Panc1 (cell line): ENCODE results near the gene ACACA. TPM values are rescaled to one million over a fixed set of nuclear protein-coding genes. Genes with fewer than 3 reads are reported as not detected.

Source experiments
- ATAC-seq: fragments of 200-7000 bp; cut with Tn5 transposase; 2 replicates; pipeline ENCODE4 v1.9.1; 2020; ENCODE audit warnings: mild to moderate bottlenecking, moderate library complexity
- BruUV-seq: library from RNA; stranded (reverse); fragments of 400-500 nt; replicated peaks from 2 replicates; lab custom pipeline; 2021; lab: Mats Ljungman, UMichigan
- CTCF ChIA-PET: fragments of 300-600 bp; sonication (Branson Sonifier 250); formaldehyde crosslinking; loops from one replicate; lab custom pipeline; 2022; ENCODE audit warnings: antibody characterized with exemption; lab: Charles Lee
- POLR2A ChIA-PET: fragments of 300-600 bp; sonication (Branson Sonifier 250); formaldehyde crosslinking; loops from one replicate; lab custom pipeline; 2022; ENCODE audit warnings: antibody characterized with exemption; lab: Charles Lee
- DNase-seq: peaks from one replicate; pipeline ENCODE4 v3.0.0-alpha.2; 2010; ENCODE audit warnings: low read depth, low spot score
- H3K27ac ChIP-seq: 2 replicates; pipeline ENCODE4 v1.5.1; 2011; ENCODE audit warnings: mild to moderate bottlenecking, low read length, inconsistent platforms
- H3K27me3 ChIP-seq: fragments of 200-500 bp; sonication (Bioruptor generic); 2 replicates; pipeline ENCODE4 v1.6.0; 2014; ENCODE audit warnings: low read length, inconsistent platforms; ENCODE audit not compliant: control insufficient read depth, insufficient read depth
- H3K36me3 ChIP-seq: fragments of 200-500 bp; sonication (Bioruptor generic); 2 replicates; pipeline ENCODE4 v1.5.1; 2014; ENCODE audit warnings: inconsistent platforms, mild to moderate bottlenecking, low read length, moderate library complexity; ENCODE audit not compliant: control insufficient read depth, insufficient read depth
- H3K4me1 ChIP-seq: 2 replicates; pipeline ENCODE4 v1.5.1; 2011; ENCODE audit warnings: inconsistent platforms, mild to moderate bottlenecking, low read length, moderate library complexity; ENCODE audit not compliant: control insufficient read depth, insufficient read depth
- H3K4me3 ChIP-seq, 2 experiments: 2 replicates each; pipeline ENCODE4 v1.5.1; 2011 to 2012; ENCODE audit warnings: low read depth in 2 of 2, low read length in 2 of 2, mild to moderate bottlenecking in 2 of 2, inconsistent platforms in 1 of 2, moderate library complexity in 1 of 2
- H3K9me3 ChIP-seq: fragments of 200-500 bp; sonication (Bioruptor generic); 2 replicates; pipeline ENCODE4 v1.5.1; 2014; ENCODE audit warnings: low read depth, mild to moderate bottlenecking, inconsistent platforms, low read length, moderate library complexity; ENCODE audit not compliant: control insufficient read depth, insufficient read depth
- POLR2AphosphoS5 ChIP-seq: IDR thresholded peaks from 2 replicates; pipeline ENCODE4 v1.6.1; 2012; ENCODE audit warnings: mild to moderate bottlenecking, low read depth, low read length, moderate library complexity
- SIN3A ChIP-seq: IDR thresholded peaks from 2 replicates; pipeline ENCODE4 v1.6.1; 2012; ENCODE audit warnings: low read depth, mild to moderate bottlenecking, low read length, moderate library complexity, borderline replicate concordance; ENCODE audit not compliant: insufficient read depth
- TCF7L2 ChIP-seq: IDR thresholded peaks from 2 replicates; pipeline ENCODE4 v1.6.1; 2011; ENCODE audit warnings: mild to moderate bottlenecking, low read depth, low read length, inconsistent platforms
- in situ Hi-C: cut with HindIII; loops from 2 replicates; pipeline ENCODE4 v1.10.0; 2016; ENCODE audit warnings: low sequenced_read_pairs, low pct_unique_long_range_greater_than_20kb
- intact Hi-C: fragments of 100-400 bp; cut with micrococcal nuclease; formaldehyde crosslinking; loops from one replicate; pipeline ENCODE4 v1.10.0; 2022; ENCODE audit not compliant: unreplicated experiment
- total RNA-seq: library from RNA; stranded (reverse); gene quantifications from one replicate; pipeline ENCODE4 v1.2.1, GENCODE V29; 2021; ENCODE audit not compliant: unreplicated experiment
- TF ChIP-seq, protein P1 (sequence below): fragments of 450-650 bp; IDR thresholded peaks from 2 replicates; pipeline ENCODE4 v1.5.1; 2017; ENCODE audit warnings: mild to moderate bottlenecking
- TF ChIP-seq, protein P2 (sequence below), 2 experiments: IDR thresholded peaks; 2 replicates each; pipeline ENCODE4 v1.6.1; 2011 to 2012; ENCODE audit warnings: low read depth in 2 of 2, control low read depth in 1 of 2, low read length in 1 of 2, mild to moderate bottlenecking in 1 of 2, moderate library complexity in 1 of 2; ENCODE audit not compliant: insufficient read depth in 1 of 2

ACACA gene
- total RNA-seq, 1 experiment from 2014 or later, result 131 TPM

DNA sequence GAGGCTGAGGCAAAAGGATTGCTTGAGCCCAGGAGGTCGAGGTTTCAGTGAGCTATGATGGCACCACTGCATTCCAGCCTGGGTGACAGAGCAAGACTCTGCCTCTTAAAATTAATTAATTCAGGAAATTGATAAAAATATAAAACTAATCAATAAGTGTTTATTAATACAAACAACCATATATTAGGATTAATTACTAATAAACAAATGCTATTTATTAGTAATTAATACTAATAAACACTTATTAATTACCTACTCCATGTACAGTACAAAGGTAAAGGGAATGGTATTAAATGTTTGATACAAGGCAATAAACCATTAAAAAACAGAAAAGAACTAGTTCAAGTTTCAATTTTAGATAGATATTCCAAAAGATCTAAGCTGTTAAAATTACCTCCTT is 150.0 kb downstream of the ACACA start:
- DNase-seq (no peak), ATAC-seq (no peak)
- in situ Hi-C loops, result no loop called here
- intact Hi-C loops, result no loop called here
- CTCF ChIA-PET, result interaction anchor here (0.6 kb wide), 1 partner anchor 202 kb away, joined by 4 read pairs; no protein-coding TSS in a partner anchor
- Histone ChIP-seq H3K27me3 (no peaks in the 10 kb centered on the region), H3K36me3 (peaks cover 23% of the 10 kb centered on the region), H3K9me3 (no peaks in the 10 kb centered on the region), H3K27ac (no peak overlapping the region), H3K4me3 (no peak overlapping the region), H3K4me1 (no peaks in the 10 kb centered on the region)
- TF ChIP-seq TCF7L2 (no peak), SIN3A (no peak), POLR2AphosphoS5 (no peak)
- TF ChIP-seq, protein P1, sequence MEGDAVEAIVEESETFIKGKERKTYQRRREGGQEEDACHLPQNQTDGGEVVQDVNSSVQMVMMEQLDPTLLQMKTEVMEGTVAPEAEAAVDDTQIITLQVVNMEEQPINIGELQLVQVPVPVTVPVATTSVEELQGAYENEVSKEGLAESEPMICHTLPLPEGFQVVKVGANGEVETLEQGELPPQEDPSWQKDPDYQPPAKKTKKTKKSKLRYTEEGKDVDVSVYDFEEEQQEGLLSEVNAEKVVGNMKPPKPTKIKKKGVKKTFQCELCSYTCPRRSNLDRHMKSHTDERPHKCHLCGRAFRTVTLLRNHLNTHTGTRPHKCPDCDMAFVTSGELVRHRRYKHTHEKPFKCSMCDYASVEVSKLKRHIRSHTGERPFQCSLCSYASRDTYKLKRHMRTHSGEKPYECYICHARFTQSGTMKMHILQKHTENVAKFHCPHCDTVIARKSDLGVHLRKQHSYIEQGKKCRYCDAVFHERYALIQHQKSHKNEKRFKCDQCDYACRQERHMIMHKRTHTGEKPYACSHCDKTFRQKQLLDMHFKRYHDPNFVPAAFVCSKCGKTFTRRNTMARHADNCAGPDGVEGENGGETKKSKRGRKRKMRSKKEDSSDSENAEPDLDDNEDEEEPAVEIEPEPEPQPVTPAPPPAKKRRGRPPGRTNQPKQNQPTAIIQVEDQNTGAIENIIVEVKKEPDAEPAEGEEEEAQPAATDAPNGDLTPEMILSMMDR, result no peak
- TF ChIP-seq, protein P2, sequence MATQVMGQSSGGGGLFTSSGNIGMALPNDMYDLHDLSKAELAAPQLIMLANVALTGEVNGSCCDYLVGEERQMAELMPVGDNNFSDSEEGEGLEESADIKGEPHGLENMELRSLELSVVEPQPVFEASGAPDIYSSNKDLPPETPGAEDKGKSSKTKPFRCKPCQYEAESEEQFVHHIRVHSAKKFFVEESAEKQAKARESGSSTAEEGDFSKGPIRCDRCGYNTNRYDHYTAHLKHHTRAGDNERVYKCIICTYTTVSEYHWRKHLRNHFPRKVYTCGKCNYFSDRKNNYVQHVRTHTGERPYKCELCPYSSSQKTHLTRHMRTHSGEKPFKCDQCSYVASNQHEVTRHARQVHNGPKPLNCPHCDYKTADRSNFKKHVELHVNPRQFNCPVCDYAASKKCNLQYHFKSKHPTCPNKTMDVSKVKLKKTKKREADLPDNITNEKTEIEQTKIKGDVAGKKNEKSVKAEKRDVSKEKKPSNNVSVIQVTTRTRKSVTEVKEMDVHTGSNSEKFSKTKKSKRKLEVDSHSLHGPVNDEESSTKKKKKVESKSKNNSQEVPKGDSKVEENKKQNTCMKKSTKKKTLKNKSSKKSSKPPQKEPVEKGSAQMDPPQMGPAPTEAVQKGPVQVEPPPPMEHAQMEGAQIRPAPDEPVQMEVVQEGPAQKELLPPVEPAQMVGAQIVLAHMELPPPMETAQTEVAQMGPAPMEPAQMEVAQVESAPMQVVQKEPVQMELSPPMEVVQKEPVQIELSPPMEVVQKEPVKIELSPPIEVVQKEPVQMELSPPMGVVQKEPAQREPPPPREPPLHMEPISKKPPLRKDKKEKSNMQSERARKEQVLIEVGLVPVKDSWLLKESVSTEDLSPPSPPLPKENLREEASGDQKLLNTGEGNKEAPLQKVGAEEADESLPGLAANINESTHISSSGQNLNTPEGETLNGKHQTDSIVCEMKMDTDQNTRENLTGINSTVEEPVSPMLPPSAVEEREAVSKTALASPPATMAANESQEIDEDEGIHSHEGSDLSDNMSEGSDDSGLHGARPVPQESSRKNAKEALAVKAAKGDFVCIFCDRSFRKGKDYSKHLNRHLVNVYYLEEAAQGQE (IDR thresholded peaks at IDR 0.05; ENCODE audit: insufficient read depth in 1 of 2, low read depth in 2 of 2, low read length in 1 of 2), result no peak
- POLR2A ChIA-PET, result no interaction called here
- no TSS peak for BruUV-seq

DNA sequence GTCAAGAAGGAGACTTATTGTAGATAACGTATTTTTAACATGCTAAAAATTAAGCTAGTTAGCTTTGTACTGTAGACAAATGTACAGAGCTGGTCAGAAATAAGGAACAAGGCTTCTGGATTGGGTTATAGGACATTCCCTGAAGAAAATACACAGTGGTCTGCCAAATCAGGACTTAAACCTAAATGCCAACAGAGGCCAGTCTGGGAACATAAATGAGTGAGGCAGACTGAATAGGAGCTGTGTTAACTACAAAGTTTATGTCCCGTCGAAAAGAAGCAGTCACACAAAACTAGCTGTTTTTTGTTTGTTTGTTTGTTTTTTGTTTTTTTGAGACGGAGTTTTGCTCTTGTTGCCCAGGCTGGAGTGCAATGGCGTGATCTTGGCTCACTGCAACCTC is 151.2 kb downstream of the ACACA start:
- CTCF ChIA-PET, result no interaction called here
- Histone ChIP-seq H3K4me1 (no peaks in the 10 kb centered on the region), H3K27me3 (no peaks in the 10 kb centered on the region), H3K27ac (no peak overlapping the region), H3K9me3 (no peaks in the 10 kb centered on the region), H3K36me3 (peaks cover 28% of the 10 kb centered on the region), H3K4me3 (no peak overlapping the region)
- ATAC-seq, result no peak
- in situ Hi-C loops (no loop called here), intact Hi-C loops (no loop called here)
- BruUV-seq, result no TSS peak
- TF ChIP-seq POLR2AphosphoS5 (no peak), TCF7L2 (no peak), SIN3A (no peak)
- TF ChIP-seq, protein P2 (IDR thresholded peaks at IDR 0.05; ENCODE audit: insufficient read depth in 1 of 2, low read depth in 2 of 2, low read length in 1 of 2), result no peak
- TF ChIP-seq, protein P1, result no peak
- POLR2A ChIA-PET, result no interaction called here
- no peak for DNase-seq
